ENCODE measurements around the gene GARNL3.
A peak's percentile ranks its signal among the peaks of the same experiment; 100 is the strongest.

- TF ChIP-seq CTCF (conservative IDR thresholded peaks at IDR 0.05; ENCODE audit: low read depth in 2 of 2) (no peak), CREB1 (CRISPR knock-in tag; IDR thresholded peaks at IDR 0.05; ENCODE audit: low read depth) (peak; percentile 49), EZH2 (IDR thresholded peaks at IDR 0.05; ENCODE audit: low read depth, unreplicated experiment) (no peak), REST (IDR thresholded peaks at IDR 0.05; ENCODE audit: unreplicated experiment) (no peak), POLR2AphosphoS5 (IDR thresholded peaks at IDR 0.05; ENCODE audit: low read depth) (no peak), EZH2phosphoT487 (IDR thresholded peaks at IDR 0.05; ENCODE audit: unreplicated experiment) (no peak), JUNB (IDR thresholded peaks at IDR 0.05; ENCODE audit: unreplicated experiment) (no peak), ZNF331 (CRISPR knock-in tag; IDR thresholded peaks at IDR 0.05; ENCODE audit: low read depth) (no peak), ZNF462 (CRISPR knock-in tag; IDR thresholded peaks at IDR 0.05) (no peak), STAT1 (IDR thresholded peaks at IDR 0.05; ENCODE audit: unreplicated experiment) (no peak)
Observed at GRCh38 chr9:127353882-127354281, 89.3 kb downstream of the GARNL3 start.
